ENCODE data around the gene ARCN1.

Gene ARCN1

GRCh38 chr11:118620529-118621070 lies 48.4 kb downstream of the ARCN1 start:
- Mint-ChIP-seq H3K4me1 (peaks cover 78% of the 10 kb centered on the region), H3K27ac (no peak overlapping the region), H3K4me3 (peak overlapping the region; percentile 91)

GRCh38 chr11:118621071-118621783 lies 49.0 kb downstream of the ARCN1 start:
- peak; percentile 85 for DNase-seq
- Mint-ChIP-seq H3K36me3 (ENCODE audit: low read depth) (peaks cover 5% of the 10 kb centered on the region), H3K4me1 (peaks cover 72% of the 10 kb centered on the region)

More at GRCh38 chr11:118620529-118621070, 48.4 kb downstream of the ARCN1 start:
- H3K27me3 Mint-ChIP-seq (ENCODE audit: low read depth, poor library complexity): no peaks in the 10 kb centered on the region
- no peaks in the 10 kb centered on the region for H3K9me3 Mint-ChIP-seq
- DNase-seq: no peak
- H3K36me3 Mint-ChIP-seq (ENCODE audit: low read depth): peaks cover 5% of the 10 kb centered on the region
- no peak for TF ChIP-seq CTCF (IDR thresholded peaks at IDR 0.05)

GRCh38 chr11:118621784-118622375 lies 49.7 kb downstream of the ARCN1 start:
- no peak for TF ChIP-seq CTCF (IDR thresholded peaks at IDR 0.05)
- peaks cover 66% of the 10 kb centered on the region for H3K4me1 Mint-ChIP-seq
- DNase-seq: no peak
- peaks cover 5% of the 10 kb centered on the region for H3K36me3 Mint-ChIP-seq (ENCODE audit: low read depth)
- peak overlapping the region; percentile 79 for H3K27ac Mint-ChIP-seq
- H3K27me3 Mint-ChIP-seq (ENCODE audit: low read depth, poor library complexity): no peaks in the 10 kb centered on the region
- no peaks in the 10 kb centered on the region for H3K9me3 Mint-ChIP-seq
- H3K4me3 Mint-ChIP-seq: peak overlapping the region; percentile 91

More at GRCh38 chr11:118621071-118621783, 49.0 kb downstream of the ARCN1 start:
- H3K9me3 Mint-ChIP-seq: no peaks in the 10 kb centered on the region
- H3K4me3 Mint-ChIP-seq: peak overlapping the region; percentile 91
- H3K27me3 Mint-ChIP-seq (ENCODE audit: low read depth, poor library complexity): no peaks in the 10 kb centered on the region
- TF ChIP-seq CTCF (IDR thresholded peaks at IDR 0.05): no peak
- peak overlapping the region; percentile 79 for H3K27ac Mint-ChIP-seq

- Mint-ChIP-seq H3K36me3 (ENCODE audit: low read depth) (peaks cover 5% of the 10 kb centered on the region), H3K4me3 (peak overlapping the region; percentile 91), H3K27ac (no peak overlapping the region), H3K9me3 (no peaks in the 10 kb centered on the region), H3K27me3 (ENCODE audit: low read depth, poor library complexity) (no peaks in the 10 kb centered on the region), H3K4me1 (peaks cover 59% of the 10 kb centered on the region)
- no peak for TF ChIP-seq CTCF (IDR thresholded peaks at IDR 0.05)
- DNase-seq: peak; percentile 32
Measured at GRCh38 chr11:118622376-118623268, 50.4 kb downstream of the ARCN1 start.

GRCh38 chr11:118623269-118623655 lies 51.1 kb downstream of the ARCN1 start:
- no peak overlapping the region for H3K27ac Mint-ChIP-seq
- no peak for DNase-seq
- H3K4me1 Mint-ChIP-seq: peaks cover 53% of the 10 kb centered on the region
- H3K36me3 Mint-ChIP-seq (ENCODE audit: low read depth): peaks cover 7% of the 10 kb centered on the region
- TF ChIP-seq CTCF (IDR thresholded peaks at IDR 0.05): no peak
- no peaks in the 10 kb centered on the region for H3K27me3 Mint-ChIP-seq (ENCODE audit: low read depth, poor library complexity)
- H3K4me3 Mint-ChIP-seq: no peak overlapping the region
- no peaks in the 10 kb centered on the region for H3K9me3 Mint-ChIP-seq

All from nephron progenitor cell (in vitro differentiated cells).